ENCODE data around the gene SGSH.

GRCh38 chr17:80187515-80187941, 32.6 kb downstream of the SGSH start:
- TF ChIP-seq, protein P1, sequence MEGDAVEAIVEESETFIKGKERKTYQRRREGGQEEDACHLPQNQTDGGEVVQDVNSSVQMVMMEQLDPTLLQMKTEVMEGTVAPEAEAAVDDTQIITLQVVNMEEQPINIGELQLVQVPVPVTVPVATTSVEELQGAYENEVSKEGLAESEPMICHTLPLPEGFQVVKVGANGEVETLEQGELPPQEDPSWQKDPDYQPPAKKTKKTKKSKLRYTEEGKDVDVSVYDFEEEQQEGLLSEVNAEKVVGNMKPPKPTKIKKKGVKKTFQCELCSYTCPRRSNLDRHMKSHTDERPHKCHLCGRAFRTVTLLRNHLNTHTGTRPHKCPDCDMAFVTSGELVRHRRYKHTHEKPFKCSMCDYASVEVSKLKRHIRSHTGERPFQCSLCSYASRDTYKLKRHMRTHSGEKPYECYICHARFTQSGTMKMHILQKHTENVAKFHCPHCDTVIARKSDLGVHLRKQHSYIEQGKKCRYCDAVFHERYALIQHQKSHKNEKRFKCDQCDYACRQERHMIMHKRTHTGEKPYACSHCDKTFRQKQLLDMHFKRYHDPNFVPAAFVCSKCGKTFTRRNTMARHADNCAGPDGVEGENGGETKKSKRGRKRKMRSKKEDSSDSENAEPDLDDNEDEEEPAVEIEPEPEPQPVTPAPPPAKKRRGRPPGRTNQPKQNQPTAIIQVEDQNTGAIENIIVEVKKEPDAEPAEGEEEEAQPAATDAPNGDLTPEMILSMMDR (IDR thresholded peaks at IDR 0.05) = no peak
- TF ChIP-seq POLR2A (IDR thresholded peaks at IDR 0.05) = no peak

Measured in testis (tissue), 2 donors.